ENCODE data around the gene ZRANB3.

Gene ZRANB3

DNA sequence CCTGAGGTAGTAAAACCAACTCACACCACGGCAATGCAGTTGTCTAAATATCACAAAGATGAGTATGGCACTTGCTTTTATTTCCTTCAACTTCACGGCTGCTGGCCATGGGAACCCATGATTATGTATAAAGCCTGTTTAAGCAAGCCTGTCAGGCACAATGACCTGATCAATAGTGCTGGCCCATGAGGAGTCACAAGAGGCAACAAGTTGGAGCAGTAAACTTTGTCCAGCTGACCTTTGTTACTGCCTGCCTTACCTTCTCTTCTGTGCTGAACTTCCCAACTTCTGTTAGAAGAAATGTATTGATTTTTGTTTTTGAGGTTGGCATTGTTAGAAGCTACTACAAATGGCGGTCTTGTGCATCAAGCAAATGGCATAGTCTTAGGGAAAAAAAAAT, 327.1 kb downstream of the ZRANB3 start:
- Histone ChIP-seq H3K27ac (ENCODE audit: low read length) (no peak overlapping the region), H3K9ac (ENCODE audit: low read length) (no peak overlapping the region), H3K9me3 (ENCODE audit: insufficient read depth, low read length) (no peaks in the 10 kb centered on the region), H3K36me3 (replicated peaks; ENCODE audit: low read depth, low read length) (no peaks in the 10 kb centered on the region), H3K4me3 (ENCODE audit: low read length) (no peak overlapping the region), H2AFZ (ENCODE audit: low read depth, low read length) (no peak overlapping the region), H4K20me1 (ENCODE audit: insufficient read depth, low read length) (no peaks in the 10 kb centered on the region), H3K27me3 (ENCODE audit: low read depth, low read length) (no peaks in the 10 kb centered on the region), H3K79me2 (ENCODE audit: low read length) (no peaks in the 10 kb centered on the region), H3K4me1 (ENCODE audit: low read length) (peaks cover 6% of the 10 kb centered on the region; the same call in 1 of the 2 replicates), H3K4me2 (ENCODE audit: low read length) (no peak overlapping the region)
- no peak for TF ChIP-seq EZH2phosphoT487 (IDR thresholded peaks at IDR 0.05; ENCODE audit: low read depth)
- TF ChIP-seq, protein P1, sequence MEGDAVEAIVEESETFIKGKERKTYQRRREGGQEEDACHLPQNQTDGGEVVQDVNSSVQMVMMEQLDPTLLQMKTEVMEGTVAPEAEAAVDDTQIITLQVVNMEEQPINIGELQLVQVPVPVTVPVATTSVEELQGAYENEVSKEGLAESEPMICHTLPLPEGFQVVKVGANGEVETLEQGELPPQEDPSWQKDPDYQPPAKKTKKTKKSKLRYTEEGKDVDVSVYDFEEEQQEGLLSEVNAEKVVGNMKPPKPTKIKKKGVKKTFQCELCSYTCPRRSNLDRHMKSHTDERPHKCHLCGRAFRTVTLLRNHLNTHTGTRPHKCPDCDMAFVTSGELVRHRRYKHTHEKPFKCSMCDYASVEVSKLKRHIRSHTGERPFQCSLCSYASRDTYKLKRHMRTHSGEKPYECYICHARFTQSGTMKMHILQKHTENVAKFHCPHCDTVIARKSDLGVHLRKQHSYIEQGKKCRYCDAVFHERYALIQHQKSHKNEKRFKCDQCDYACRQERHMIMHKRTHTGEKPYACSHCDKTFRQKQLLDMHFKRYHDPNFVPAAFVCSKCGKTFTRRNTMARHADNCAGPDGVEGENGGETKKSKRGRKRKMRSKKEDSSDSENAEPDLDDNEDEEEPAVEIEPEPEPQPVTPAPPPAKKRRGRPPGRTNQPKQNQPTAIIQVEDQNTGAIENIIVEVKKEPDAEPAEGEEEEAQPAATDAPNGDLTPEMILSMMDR (IDR thresholded peaks at IDR 0.05; ENCODE audit: low read depth, low read length): no peak

DNA sequence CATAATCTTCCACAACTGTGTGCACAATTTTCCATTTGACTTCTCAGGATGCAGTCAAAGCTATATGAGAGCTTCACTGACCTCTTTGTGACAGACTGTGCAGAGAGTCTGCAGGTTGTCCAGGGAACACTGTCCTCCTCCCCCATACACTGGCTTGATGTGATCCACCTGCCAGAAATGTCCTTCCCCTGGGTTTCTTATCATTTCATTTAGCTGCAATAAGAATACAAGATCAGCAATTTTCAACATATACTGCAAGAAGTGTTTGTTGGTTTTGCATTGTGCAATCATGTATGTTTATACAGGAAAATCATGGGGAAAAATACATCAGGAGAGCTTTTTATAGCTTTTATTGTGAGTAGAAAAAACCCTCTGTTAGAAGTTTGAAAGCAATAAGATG, 328.3 kb downstream of the ZRANB3 start:
- no peak for TF ChIP-seq EZH2phosphoT487 (IDR thresholded peaks at IDR 0.05; ENCODE audit: low read depth)
- H3K79me2 ChIP-seq (ENCODE audit: low read length): no peaks in the 10 kb centered on the region
- no peaks in the 10 kb centered on the region for H3K27me3 ChIP-seq (ENCODE audit: low read depth, low read length)
- no peak overlapping the region for H2AFZ ChIP-seq (ENCODE audit: low read depth, low read length)
- H3K36me3 ChIP-seq (replicated peaks; ENCODE audit: low read depth, low read length): no peaks in the 10 kb centered on the region
- H4K20me1 ChIP-seq (ENCODE audit: insufficient read depth, low read length): no peaks in the 10 kb centered on the region
- H3K27ac ChIP-seq (ENCODE audit: low read length): no peak overlapping the region
- H3K4me2 ChIP-seq (ENCODE audit: low read length): no peak overlapping the region; the same call in 1 of the 2 replicates
- peaks cover 6% of the 10 kb centered on the region; the same call in 1 of the 2 replicates for H3K4me1 ChIP-seq (ENCODE audit: low read length)
- H3K4me3 ChIP-seq (ENCODE audit: low read length): no peak overlapping the region
- no peaks in the 10 kb centered on the region for H3K9me3 ChIP-seq (ENCODE audit: insufficient read depth, low read length)
- H3K9ac ChIP-seq (ENCODE audit: low read length): no peak overlapping the region

DNA sequence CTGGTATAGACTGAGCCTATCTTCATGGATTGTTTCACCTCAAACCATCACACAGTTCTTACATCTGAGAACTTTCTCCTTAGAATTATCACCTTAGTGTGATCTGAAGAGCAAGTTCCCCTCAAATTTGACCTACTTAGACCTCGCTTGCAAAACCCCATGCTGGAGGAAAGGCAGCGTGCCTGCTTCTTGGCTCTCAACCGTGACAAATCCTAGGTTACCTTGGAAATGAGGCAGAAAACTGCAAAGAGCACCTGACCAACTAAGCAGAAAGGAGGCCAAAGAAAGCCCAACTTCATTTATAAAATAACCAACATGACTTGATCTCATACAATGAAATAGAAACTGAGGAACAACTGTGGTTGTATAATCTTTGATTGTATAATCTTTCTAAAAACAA, 332.5 kb downstream of the ZRANB3 start:
- Histone ChIP-seq H2AFZ (ENCODE audit: low read depth, low read length) (no peak overlapping the region), H3K4me2 (ENCODE audit: low read length) (no peak overlapping the region), H3K4me1 (ENCODE audit: low read length) (peaks cover 6% of the 10 kb centered on the region; the same call in 1 of the 2 replicates), H4K20me1 (ENCODE audit: insufficient read depth, low read length) (no peaks in the 10 kb centered on the region), H3K4me3 (ENCODE audit: low read length) (no peak overlapping the region), H3K36me3 (replicated peaks; ENCODE audit: low read depth, low read length) (no peaks in the 10 kb centered on the region), H3K27ac (ENCODE audit: low read length) (no peak overlapping the region), H3K9me3 (ENCODE audit: insufficient read depth, low read length) (no peaks in the 10 kb centered on the region), H3K27me3 (ENCODE audit: low read depth, low read length) (no peaks in the 10 kb centered on the region), H3K79me2 (ENCODE audit: low read length) (no peaks in the 10 kb centered on the region), H3K9ac (ENCODE audit: low read length) (no peak overlapping the region)
- TF ChIP-seq EZH2phosphoT487 (IDR thresholded peaks at IDR 0.05; ENCODE audit: low read depth): no peak

DNA sequence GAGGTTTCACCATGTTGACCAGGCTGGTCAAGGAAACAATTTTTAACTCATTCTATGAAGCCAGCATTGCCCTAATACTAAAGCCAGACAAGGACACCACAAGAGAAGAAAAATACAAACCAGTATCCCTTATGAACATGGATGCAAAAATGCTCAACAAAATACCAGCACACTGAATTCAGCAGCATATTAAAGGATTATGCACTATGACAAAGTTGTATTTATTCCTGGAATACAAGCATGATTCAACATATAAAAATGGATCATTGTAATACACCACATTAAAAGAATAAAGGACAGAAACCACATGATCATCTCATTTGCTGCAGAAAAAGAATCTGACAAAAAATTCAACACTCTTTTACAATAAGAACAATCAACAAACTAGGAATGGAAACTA, 340.2 kb downstream of the ZRANB3 start:
- H3K36me3 ChIP-seq (replicated peaks; ENCODE audit: low read depth, low read length): peaks cover 6% of the 10 kb centered on the region
- H3K79me2 ChIP-seq (ENCODE audit: low read length): no peaks in the 10 kb centered on the region
- H3K9me3 ChIP-seq (ENCODE audit: insufficient read depth, low read length): no peaks in the 10 kb centered on the region; the same call in 1 of the 2 replicates
- no peak overlapping the region for H3K4me2 ChIP-seq (ENCODE audit: low read length)
- no peak overlapping the region for H3K9ac ChIP-seq (ENCODE audit: low read length)
- H3K27me3 ChIP-seq (ENCODE audit: low read depth, low read length): no peaks in the 10 kb centered on the region
- TF ChIP-seq, protein P1 (IDR thresholded peaks at IDR 0.05; ENCODE audit: low read depth, low read length): no peak
- no peak for TF ChIP-seq EZH2phosphoT487 (IDR thresholded peaks at IDR 0.05; ENCODE audit: low read depth)
- no peak overlapping the region for H2AFZ ChIP-seq (ENCODE audit: low read depth, low read length)
- no peaks in the 10 kb centered on the region for H3K4me1 ChIP-seq (ENCODE audit: low read length)
- H3K27ac ChIP-seq (ENCODE audit: low read length): no peak overlapping the region
- H4K20me1 ChIP-seq (ENCODE audit: insufficient read depth, low read length): no peaks in the 10 kb centered on the region
- no peak overlapping the region for H3K4me3 ChIP-seq (ENCODE audit: low read length)

DNA sequence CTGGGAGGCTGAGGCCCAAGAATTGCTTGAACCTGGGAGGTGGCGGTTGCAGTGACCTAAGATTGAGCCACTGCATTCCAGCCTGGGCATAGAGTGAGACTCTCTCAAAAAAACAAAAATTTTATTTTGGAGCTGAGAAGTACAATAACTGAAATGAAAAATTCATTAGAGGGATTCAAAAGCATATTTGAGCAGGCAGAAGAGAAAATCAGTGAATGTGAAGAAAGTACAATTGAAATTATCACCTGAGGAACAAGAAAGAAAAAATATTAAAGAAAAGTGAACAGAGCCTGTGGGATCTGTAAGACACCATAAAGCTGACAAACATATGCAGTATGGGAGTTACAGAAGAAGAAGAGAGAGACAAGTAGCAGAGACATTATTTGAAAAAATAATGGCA, 341.9 kb downstream of the ZRANB3 start:
- peaks cover 6% of the 10 kb centered on the region for H3K36me3 ChIP-seq (replicated peaks; ENCODE audit: low read depth, low read length)

More for the DNA sequence above, 341.9 kb downstream of the ZRANB3 start:
- no peaks in the 10 kb centered on the region; the same call in 1 of the 2 replicates for H3K9me3 ChIP-seq (ENCODE audit: insufficient read depth, low read length)
- H3K9ac ChIP-seq (ENCODE audit: low read length): no peak overlapping the region
- H4K20me1 ChIP-seq (ENCODE audit: insufficient read depth, low read length): no peaks in the 10 kb centered on the region
- no peaks in the 10 kb centered on the region for H3K27me3 ChIP-seq (ENCODE audit: low read depth, low read length)
- no peaks in the 10 kb centered on the region for H3K4me1 ChIP-seq (ENCODE audit: low read length)
- no peak overlapping the region for H3K27ac ChIP-seq (ENCODE audit: low read length)
- H3K4me2 ChIP-seq (ENCODE audit: low read length): no peak overlapping the region
- no peak overlapping the region for H2AFZ ChIP-seq (ENCODE audit: low read depth, low read length)
- no peak overlapping the region for H3K4me3 ChIP-seq (ENCODE audit: low read length)
- no peaks in the 10 kb centered on the region for H3K79me2 ChIP-seq (ENCODE audit: low read length)
- TF ChIP-seq EZH2phosphoT487 (IDR thresholded peaks at IDR 0.05; ENCODE audit: low read depth): no peak
- TF ChIP-seq, protein P1 (IDR thresholded peaks at IDR 0.05; ENCODE audit: low read depth, low read length): no peak

Measured in OCI-LY3 (cell line).